GM12878 (cell line): ENCODE data around the gene TEX44. TPM values are rescaled to one million over a fixed set of nuclear protein-coding genes. Genes with fewer than 3 reads are reported as not detected.

Experiments used
- BCL11A ChIP-seq: IDR thresholded peaks from 2 replicates; pipeline ENCODE4 v1.6.1; 2011; ENCODE audit warnings: low read depth, low read length
- BCL3 ChIP-seq: IDR thresholded peaks from 2 replicates; pipeline ENCODE4 v1.6.1; 2011; ENCODE audit warnings: borderline replicate concordance, low read depth, mild to moderate bottlenecking, moderate library complexity, low read length; ENCODE audit not compliant: insufficient read depth, poor library complexity, severe bottlenecking
- CREB1 ChIP-seq: IDR thresholded peaks from 2 replicates; pipeline ENCODE4 v1.6.1; 2012; ENCODE audit warnings: low read depth, mild to moderate bottlenecking, inconsistent platforms
- HCFC1 ChIP-seq: fragments of 150-350 bp; IDR thresholded peaks from 2 replicates; pipeline ENCODE4 v1.6.1; 2014; ENCODE audit warnings: low read length
- IRF3 ChIP-seq: fragments of 450-650 bp; IDR thresholded peaks from 2 replicates; pipeline ENCODE4 v1.6.1; 2014; ENCODE audit warnings: mild to moderate bottlenecking
- KAT2A ChIP-seq: conservative IDR thresholded peaks from 2 replicates; pipeline ENCODE4 v1.6.1; 2011; ENCODE audit warnings: low read depth, low read length; ENCODE audit not compliant: control insufficient read depth
- MTA2 ChIP-seq: fragments of 450-650 bp; IDR thresholded peaks from 2 replicates; pipeline ENCODE4 v1.6.1; 2016; ENCODE audit warnings: low read depth, mild to moderate bottlenecking, moderate library complexity
- MYC ChIP-seq: IDR thresholded peaks from 2 replicates; pipeline ENCODE4 v1.6.1; 2011; ENCODE audit warnings: mild to moderate bottlenecking, low read length, moderate library complexity, inconsistent platforms; ENCODE audit not compliant: insufficient read depth, insufficient replicate concordance, insufficient read length, severe bottlenecking
- NR2C2 ChIP-seq: IDR thresholded peaks from 2 replicates; pipeline ENCODE4 v1.6.1; 2011; ENCODE audit warnings: borderline replicate concordance, low read depth; ENCODE audit not compliant: control insufficient read depth, insufficient read length
- POLR2A ChIP-seq: IDR thresholded peaks from 2 replicates; pipeline ENCODE4 v1.6.1; 2011; ENCODE audit warnings: low read depth, mild to moderate bottlenecking, low read length
- RBBP5 ChIP-seq: fragments of 200-600 bp; sonication (generic); conservative IDR thresholded peaks from 2 replicates; pipeline ENCODE4 v1.6.1; 2016
- SUZ12 ChIP-seq: fragments of 200-600 bp; sonication (generic); IDR thresholded peaks from one replicate; pipeline ENCODE4 v1.6.1; 2018; ENCODE audit warnings: antibody characterized with exemption, mild to moderate bottlenecking; ENCODE audit not compliant: unreplicated experiment
- YBX1 ChIP-seq: fragments of 450-650 bp; IDR thresholded peaks from 2 replicates; pipeline ENCODE4 v1.6.1; 2016; ENCODE audit warnings: antibody characterized with exemption
- ZNF274 ChIP-seq: IDR thresholded peaks from one replicate; pipeline ENCODE4 v1.8.0; 2011; ENCODE audit not compliant: insufficient read length, insufficient read depth
- ZSCAN29 ChIP-seq: fragments of 450-650 bp; IDR thresholded peaks from 2 replicates; pipeline ENCODE4 v1.6.1; 2017; ENCODE audit warnings: mild to moderate bottlenecking, moderate library complexity
- polyA plus RNA-seq, 11 experiments: library from polyadenylated mRNA; depleted of rRNA in 4 of 11; unstranded in 6 of 11; stranded (reverse) in 5 of 11; fragments of >200 nt; fragmentation: Nextera tagmentation in 4 of 11; fragmentation: Illumina TruSeq in 1 of 11; extraction: Ambion mirVana in 4 of 11; extraction: Trizol in 1 of 11; gene quantifications; 1 replicate in 1 of 11; 2 replicates in 10 of 11; pipeline versions ENCODE4 v1.2.1 to v1.2.3, GENCODE V29; 2011 to 2016; ENCODE audit warnings: inconsistent platforms in 2 of 11, missing spikeins in 2 of 11, low read depth in 1 of 11
- total RNA-seq, 4 experiments: library from RNA; depleted of rRNA in 3 of 4; stranded (reverse); fragments of >200 nt in 3 of 4; fragmentation: Illumina TruSeq in 1 of 4; extraction: Trizol in 1 of 4; gene quantifications; 2 replicates each; pipeline versions ENCODE4 v1.2.1 to v1.2.3, GENCODE V29; 2013 to 2021
- TF ChIP-seq, protein P1 (sequence below): fragments of 450-650 bp; formaldehyde crosslinking; IDR thresholded peaks from 2 replicates; pipeline ENCODE4 v1.4.0; 2020; ENCODE audit warnings: mild to moderate bottlenecking, moderate library complexity
- TF ChIP-seq, protein P2 (sequence below): fragments of 450-650 bp; IDR thresholded peaks from 2 replicates; pipeline ENCODE4 v1.6.1; 2017; ENCODE audit warnings: mild to moderate bottlenecking, low read depth, inconsistent platforms; ENCODE audit not compliant: poor library complexity, severe bottlenecking
- TF ChIP-seq, protein P3 (sequence below): fragments of 150-350 bp; IDR thresholded peaks from 2 replicates; pipeline ENCODE4 v1.6.1; 2016; ENCODE audit warnings: low read depth, low read length

The TEX44 gene
- total and polyA plus RNA-seq, 10 of the 15 experiments (the other 5 are each of a cell fraction or from before 2014, with no cell fraction given): not detected

- TF ChIP-seq NR2C2: no peak
- no peak for TF ChIP-seq ZSCAN29
- no peak for TF ChIP-seq KAT2A
- no peak for TF ChIP-seq MYC
- 0 out of 2 replicates have a peak, but pooled peaks have one; percentile 27 for TF ChIP-seq MTA2
- TF ChIP-seq, protein P1, sequence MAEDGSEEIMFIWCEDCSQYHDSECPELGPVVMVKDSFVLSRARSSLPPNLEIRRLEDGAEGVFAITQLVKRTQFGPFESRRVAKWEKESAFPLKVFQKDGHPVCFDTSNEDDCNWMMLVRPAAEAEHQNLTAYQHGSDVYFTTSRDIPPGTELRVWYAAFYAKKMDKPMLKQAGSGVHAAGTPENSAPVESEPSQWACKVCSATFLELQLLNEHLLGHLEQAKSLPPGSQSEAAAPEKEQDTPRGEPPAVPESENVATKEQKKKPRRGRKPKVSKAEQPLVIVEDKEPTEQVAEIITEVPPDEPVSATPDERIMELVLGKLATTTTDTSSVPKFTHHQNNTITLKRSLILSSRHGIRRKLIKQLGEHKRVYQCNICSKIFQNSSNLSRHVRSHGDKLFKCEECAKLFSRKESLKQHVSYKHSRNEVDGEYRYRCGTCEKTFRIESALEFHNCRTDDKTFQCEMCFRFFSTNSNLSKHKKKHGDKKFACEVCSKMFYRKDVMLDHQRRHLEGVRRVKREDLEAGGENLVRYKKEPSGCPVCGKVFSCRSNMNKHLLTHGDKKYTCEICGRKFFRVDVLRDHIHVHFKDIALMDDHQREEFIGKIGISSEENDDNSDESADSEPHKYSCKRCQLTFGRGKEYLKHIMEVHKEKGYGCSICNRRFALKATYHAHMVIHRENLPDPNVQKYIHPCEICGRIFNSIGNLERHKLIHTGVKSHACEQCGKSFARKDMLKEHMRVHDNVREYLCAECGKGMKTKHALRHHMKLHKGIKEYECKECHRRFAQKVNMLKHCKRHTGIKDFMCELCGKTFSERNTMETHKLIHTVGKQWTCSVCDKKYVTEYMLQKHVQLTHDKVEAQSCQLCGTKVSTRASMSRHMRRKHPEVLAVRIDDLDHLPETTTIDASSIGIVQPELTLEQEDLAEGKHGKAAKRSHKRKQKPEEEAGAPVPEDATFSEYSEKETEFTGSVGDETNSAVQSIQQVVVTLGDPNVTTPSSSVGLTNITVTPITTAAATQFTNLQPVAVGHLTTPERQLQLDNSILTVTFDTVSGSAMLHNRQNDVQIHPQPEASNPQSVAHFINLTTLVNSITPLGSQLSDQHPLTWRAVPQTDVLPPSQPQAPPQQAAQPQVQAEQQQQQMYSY (CRISPR knock-in tag): no peak
- TF ChIP-seq BCL11A: no peak
- no peak for TF ChIP-seq HCFC1
- no peak for TF ChIP-seq IRF3
- TF ChIP-seq POLR2A: no peak
- TF ChIP-seq RBBP5: no peak
- no peak for TF ChIP-seq ZNF274
- TF ChIP-seq SUZ12: no peak
- TF ChIP-seq, protein P2, sequence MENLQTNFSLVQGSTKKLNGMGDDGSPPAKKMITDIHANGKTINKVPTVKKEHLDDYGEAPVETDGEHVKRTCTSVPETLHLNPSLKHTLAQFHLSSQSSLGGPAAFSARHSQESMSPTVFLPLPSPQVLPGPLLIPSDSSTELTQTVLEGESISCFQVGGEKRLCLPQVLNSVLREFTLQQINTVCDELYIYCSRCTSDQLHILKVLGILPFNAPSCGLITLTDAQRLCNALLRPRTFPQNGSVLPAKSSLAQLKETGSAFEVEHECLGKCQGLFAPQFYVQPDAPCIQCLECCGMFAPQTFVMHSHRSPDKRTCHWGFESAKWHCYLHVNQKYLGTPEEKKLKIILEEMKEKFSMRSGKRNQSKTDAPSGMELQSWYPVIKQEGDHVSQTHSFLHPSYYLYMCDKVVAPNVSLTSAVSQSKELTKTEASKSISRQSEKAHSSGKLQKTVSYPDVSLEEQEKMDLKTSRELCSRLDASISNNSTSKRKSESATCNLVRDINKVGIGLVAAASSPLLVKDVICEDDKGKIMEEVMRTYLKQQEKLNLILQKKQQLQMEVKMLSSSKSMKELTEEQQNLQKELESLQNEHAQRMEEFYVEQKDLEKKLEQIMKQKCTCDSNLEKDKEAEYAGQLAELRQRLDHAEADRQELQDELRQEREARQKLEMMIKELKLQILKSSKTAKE: peak; percentile 45
- no peak for TF ChIP-seq BCL3
- TF ChIP-seq, protein P3, sequence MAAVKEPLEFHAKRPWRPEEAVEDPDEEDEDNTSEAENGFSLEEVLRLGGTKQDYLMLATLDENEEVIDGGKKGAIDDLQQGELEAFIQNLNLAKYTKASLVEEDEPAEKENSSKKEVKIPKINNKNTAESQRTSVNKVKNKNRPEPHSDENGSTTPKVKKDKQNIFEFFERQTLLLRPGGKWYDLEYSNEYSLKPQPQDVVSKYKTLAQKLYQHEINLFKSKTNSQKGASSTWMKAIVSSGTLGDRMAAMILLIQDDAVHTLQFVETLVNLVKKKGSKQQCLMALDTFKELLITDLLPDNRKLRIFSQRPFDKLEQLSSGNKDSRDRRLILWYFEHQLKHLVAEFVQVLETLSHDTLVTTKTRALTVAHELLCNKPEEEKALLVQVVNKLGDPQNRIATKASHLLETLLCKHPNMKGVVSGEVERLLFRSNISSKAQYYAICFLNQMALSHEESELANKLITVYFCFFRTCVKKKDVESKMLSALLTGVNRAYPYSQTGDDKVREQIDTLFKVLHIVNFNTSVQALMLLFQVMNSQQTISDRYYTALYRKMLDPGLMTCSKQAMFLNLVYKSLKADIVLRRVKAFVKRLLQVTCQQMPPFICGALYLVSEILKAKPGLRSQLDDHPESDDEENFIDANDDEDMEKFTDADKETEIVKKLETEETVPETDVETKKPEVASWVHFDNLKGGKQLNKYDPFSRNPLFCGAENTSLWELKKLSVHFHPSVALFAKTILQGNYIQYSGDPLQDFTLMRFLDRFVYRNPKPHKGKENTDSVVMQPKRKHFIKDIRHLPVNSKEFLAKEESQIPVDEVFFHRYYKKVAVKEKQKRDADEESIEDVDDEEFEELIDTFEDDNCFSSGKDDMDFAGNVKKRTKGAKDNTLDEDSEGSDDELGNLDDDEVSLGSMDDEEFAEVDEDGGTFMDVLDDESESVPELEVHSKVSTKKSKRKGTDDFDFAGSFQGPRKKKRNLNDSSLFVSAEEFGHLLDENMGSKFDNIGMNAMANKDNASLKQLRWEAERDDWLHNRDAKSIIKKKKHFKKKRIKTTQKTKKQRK: no peak
- no peak for TF ChIP-seq YBX1
- no peak for TF ChIP-seq CREB1
Observed at GRCh38 chr2:231642631-231643494, 50.2 kb downstream of the TEX44 start (continued).
